Lower lobe of right lung (tissue), 2 donors: ENCODE data around the gene CD93. TPM values are rescaled to one million over a fixed set of nuclear protein-coding genes. Genes with fewer than 3 reads are reported as not detected.

ENCODE experiments used
- ATAC-seq, 2 donors: fragments of 200-7000 bp; cut with Tn5 transposase; one replicate each; pipeline ENCODE4 v1.9.1; 2020 to 2022; ENCODE audit warnings: mild to moderate bottlenecking in 2 of 2, moderate library complexity in 2 of 2
- DNase-seq: peaks from one replicate; pipeline ENCODE4 v3.0.0-alpha.2; 2020
- H3K27ac ChIP-seq: fragments of 200-600 bp; one replicate; pipeline ENCODE4 v1.8.0; 2022
- H3K27me3 ChIP-seq: fragments of 200-600 bp; one replicate; pipeline ENCODE4 v1.8.0; 2022; ENCODE audit warnings: low read depth
- H3K36me3 ChIP-seq: fragments of 200-600 bp; one replicate; pipeline ENCODE4 v1.8.0; 2022; ENCODE audit warnings: mild to moderate bottlenecking
- H3K4me1 ChIP-seq: fragments of 200-600 bp; one replicate; pipeline ENCODE4 v1.8.0; 2022
- H3K4me3 ChIP-seq: fragments of 200-600 bp; one replicate; pipeline ENCODE4 v1.8.0; 2022; ENCODE audit warnings: mild to moderate bottlenecking
- H3K9me3 ChIP-seq: fragments of 200-600 bp; one replicate; pipeline ENCODE4 v1.8.0; 2022
- intact Hi-C: fragments of 100-400 bp; cut with DNase I; formaldehyde crosslinking; loops from one replicate; pipeline ENCODE4 v1.11.0; 2022
- total RNA-seq: library from RNA; stranded (reverse); fragmentation: NEBNext Ultra II Directional; extraction: Animal tissue kit (Norgen Biotek cat#: 25700); gene quantifications from one replicate; pipeline ENCODE4 v1.2.1, GENCODE V29; 2021
- TF ChIP-seq, protein P1 (sequence below): fragments of 200-600 bp; IDR thresholded peaks from one replicate; pipeline ENCODE4 v1.8.0; 2022; ENCODE audit warnings: antibody characterized with exemption, mild to moderate bottlenecking
- donor health status: DM: no; HTN: yes; CAD: no; lungs with severe emphysema.

The CD93 gene
- total RNA-seq, 1 donor from 2014 or later: 99.7 TPM

DNA sequence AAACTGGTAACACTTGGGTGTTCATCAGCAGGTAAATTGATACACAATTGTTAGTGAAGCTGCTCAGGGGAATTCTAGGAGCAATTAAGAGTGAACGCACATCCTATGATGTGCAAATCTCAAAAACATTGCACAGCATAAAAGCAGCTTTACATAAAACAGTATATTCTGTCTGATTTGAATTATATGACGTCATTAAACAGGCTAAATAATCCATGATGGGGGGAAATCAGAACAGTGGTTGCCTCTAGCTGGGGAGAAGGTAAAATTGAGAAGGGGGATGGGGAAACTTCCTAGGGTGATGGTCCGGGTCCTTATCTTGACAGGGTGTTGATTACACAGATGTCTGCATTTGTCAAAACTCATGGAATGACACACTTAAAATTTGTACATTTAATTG lies 19.4 kb downstream of the CD93 start:
- TF ChIP-seq, protein P1, sequence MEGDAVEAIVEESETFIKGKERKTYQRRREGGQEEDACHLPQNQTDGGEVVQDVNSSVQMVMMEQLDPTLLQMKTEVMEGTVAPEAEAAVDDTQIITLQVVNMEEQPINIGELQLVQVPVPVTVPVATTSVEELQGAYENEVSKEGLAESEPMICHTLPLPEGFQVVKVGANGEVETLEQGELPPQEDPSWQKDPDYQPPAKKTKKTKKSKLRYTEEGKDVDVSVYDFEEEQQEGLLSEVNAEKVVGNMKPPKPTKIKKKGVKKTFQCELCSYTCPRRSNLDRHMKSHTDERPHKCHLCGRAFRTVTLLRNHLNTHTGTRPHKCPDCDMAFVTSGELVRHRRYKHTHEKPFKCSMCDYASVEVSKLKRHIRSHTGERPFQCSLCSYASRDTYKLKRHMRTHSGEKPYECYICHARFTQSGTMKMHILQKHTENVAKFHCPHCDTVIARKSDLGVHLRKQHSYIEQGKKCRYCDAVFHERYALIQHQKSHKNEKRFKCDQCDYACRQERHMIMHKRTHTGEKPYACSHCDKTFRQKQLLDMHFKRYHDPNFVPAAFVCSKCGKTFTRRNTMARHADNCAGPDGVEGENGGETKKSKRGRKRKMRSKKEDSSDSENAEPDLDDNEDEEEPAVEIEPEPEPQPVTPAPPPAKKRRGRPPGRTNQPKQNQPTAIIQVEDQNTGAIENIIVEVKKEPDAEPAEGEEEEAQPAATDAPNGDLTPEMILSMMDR: no peak
- ATAC-seq: no peak
- no peaks in the 10 kb centered on the region for H3K36me3 ChIP-seq
- H3K4me3 ChIP-seq: no peak overlapping the region
- H3K4me1 ChIP-seq: peaks cover 9% of the 10 kb centered on the region
- no peaks in the 10 kb centered on the region for H3K27me3 ChIP-seq
- H3K9me3 ChIP-seq: no peaks in the 10 kb centered on the region
- H3K27ac ChIP-seq: no peak overlapping the region
- DNase-seq: no peak
- intact Hi-C loops: no loop called here

DNA sequence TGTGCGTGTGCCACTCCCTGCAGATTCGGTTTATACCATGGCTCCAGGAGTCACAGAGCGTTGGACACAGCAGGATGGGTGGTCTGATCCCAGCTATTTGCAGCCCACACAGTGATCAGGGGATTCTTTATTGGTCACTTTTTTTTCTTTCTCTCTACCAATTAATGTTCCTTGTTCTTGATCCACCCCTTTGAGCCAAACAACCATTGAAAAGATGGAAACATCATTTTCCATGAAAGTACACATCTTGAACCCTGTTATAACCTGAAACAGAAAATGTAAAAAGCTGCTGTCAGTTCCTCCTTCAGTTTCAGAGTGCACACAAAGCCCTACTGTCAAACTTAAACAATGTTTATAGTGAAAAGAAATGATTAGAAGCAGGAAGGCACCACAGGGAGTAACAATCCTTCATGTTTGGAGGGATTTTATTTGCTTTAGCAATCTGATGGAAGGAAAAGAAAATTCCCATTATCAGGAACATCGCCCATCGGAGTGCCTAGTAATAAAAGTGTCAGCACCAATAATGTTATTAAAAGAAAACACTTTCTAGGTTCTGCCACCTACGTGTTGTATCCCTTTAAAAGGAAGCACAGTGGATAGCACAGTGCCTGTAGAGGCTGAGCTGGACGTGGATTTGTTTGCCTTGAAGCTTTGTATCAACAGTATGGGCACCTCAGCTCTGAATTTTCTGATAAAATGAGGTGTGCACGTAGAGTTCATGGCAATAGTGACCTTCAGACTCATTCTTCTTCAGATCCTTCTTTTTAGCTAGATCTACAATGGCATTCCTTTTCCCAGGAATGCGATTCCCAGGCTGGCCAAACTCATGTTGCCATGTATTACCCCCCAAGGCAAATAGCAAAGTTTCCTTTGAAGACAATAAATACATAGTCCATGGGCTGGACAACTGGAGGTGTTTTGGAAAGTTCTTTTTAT lies 20.6 kb downstream of the CD93 start:
- DNase-seq: no peak
- intact Hi-C loops: no loop called here

DNA sequence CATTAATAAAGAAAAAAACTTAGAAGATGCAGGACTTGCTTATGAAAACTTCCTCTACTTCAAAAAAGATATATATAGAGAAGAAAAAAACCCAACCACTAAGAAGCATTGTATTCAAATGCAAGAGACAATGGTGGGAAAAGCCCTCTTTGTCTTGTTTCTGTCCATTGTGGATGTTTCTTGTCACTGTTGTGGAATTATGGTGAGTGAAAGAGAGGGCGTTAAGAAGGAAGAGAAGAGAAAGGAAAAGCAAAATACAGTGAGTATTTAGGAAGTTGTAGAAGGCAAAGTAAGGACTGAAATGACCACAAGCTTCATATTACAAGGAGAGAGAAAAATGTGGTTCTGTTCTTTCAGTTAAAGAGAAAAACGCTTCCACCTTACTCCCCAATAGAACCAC lies 22.5 kb downstream of the CD93 start:
- no peaks in the 10 kb centered on the region for H3K27me3 ChIP-seq
- H3K36me3 ChIP-seq: no peaks in the 10 kb centered on the region
- H3K27ac ChIP-seq: no peak overlapping the region
- intact Hi-C loops: no loop called here
- H3K4me1 ChIP-seq: peaks cover 33% of the 10 kb centered on the region
- no peaks in the 10 kb centered on the region for H3K9me3 ChIP-seq
- TF ChIP-seq, protein P1: no peak
- ATAC-seq (no peak), DNase-seq (no peak)
- no peak overlapping the region for H3K4me3 ChIP-seq

More for the DNA sequence above, 20.6 kb downstream of the CD93 start:
- Histone ChIP-seq H3K4me3 (no peak overlapping the region), H3K36me3 (no peaks in the 10 kb centered on the region), H3K4me1 (peaks cover 21% of the 10 kb centered on the region), H3K9me3 (no peaks in the 10 kb centered on the region), H3K27me3 (no peaks in the 10 kb centered on the region), H3K27ac (no peak overlapping the region)
- TF ChIP-seq, protein P1: no peak
- ATAC-seq: no peak

DNA sequence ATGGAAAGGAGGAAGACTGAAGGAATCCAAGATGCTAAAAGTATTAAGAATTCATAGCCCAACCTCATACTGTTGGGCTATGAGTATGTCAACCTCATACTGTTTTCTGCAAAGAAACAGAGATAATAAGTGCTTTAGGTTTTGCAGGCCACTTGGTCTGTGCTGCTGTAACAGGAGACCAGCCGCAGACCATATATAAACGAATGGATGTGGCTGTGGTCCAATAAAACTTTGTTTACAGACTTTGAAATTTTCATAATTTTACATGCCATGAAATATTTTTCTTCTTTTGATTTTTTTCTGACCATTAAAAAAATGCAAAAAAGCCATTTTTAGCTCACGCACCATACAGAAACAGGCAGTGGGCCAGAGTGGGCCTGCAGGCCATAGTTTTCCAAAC lies 23.0 kb downstream of the CD93 start:
- no peak for DNase-seq
- no peak overlapping the region for H3K27ac ChIP-seq
- intact Hi-C loops: no loop called here
- no peaks in the 10 kb centered on the region for H3K9me3 ChIP-seq
- no peaks in the 10 kb centered on the region for H3K27me3 ChIP-seq
- TF ChIP-seq, protein P1: no peak
- no peaks in the 10 kb centered on the region for H3K36me3 ChIP-seq
- no peak for ATAC-seq
- no peak overlapping the region for H3K4me3 ChIP-seq
- peaks cover 33% of the 10 kb centered on the region for H3K4me1 ChIP-seq

DNA sequence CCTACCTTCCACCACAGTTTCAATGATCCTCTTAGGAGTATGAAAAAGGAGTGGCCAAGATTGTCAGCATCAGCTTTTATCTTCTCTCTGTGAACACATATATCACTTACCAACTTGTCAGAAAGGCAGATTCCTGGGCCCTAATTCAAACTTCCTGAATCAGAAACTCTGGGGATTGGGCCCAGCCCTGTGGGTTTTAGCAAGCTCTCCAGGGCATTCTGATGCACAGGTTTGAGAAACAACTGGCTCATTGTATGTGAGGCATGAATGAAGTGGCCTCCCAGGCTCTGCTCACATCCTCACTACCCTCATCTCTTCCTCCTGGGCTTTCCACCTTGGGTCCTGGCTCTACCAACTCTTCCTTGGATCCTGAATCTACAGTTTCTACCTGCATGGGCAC lies 23.5 kb downstream of the CD93 start:
- Histone ChIP-seq H3K4me1 (peaks cover 33% of the 10 kb centered on the region), H3K27me3 (no peaks in the 10 kb centered on the region), H3K36me3 (no peaks in the 10 kb centered on the region), H3K9me3 (no peaks in the 10 kb centered on the region), H3K4me3 (no peak overlapping the region), H3K27ac (no peak overlapping the region)
- TF ChIP-seq, protein P1: no peak
- ATAC-seq: no peak
- intact Hi-C loops: no loop called here
- DNase-seq: no peak
